ENCODE data around the gene CCL3.
A peak's percentile ranks its signal among the peaks of the same experiment; 100 is the strongest.
"Not testable (repeated sequence)": the region's sequence is repeated elsewhere in the genome, so short reads cannot be mapped to it uniquely, and the experiment has no call there.

The CCL3 gene

GRCh38 chr17:36086791-36087190 lies 3.2 kb downstream of the CCL3 start:
- POLR2A ChIA-PET: no interaction called here
- no peaks in the 10 kb centered on the region for H3K4me1 ChIP-seq (ENCODE audit: control insufficient read depth, insufficient read depth, low read length)
- H3K9me3 ChIP-seq (ENCODE audit: control insufficient read depth, insufficient read depth, low read depth, low read length): no peaks in the 10 kb centered on the region
- H3K27ac ChIP-seq (ENCODE audit: extremely low read depth, low read depth, low read length): no peak overlapping the region
- TF ChIP-seq ZNF558 (tag by site-specific recombination; IDR thresholded peaks at IDR 0.05) (no peak), ZNF639 (tag by site-specific recombination; IDR thresholded peaks at IDR 0.05) (no peak), ZNF701 (tag by site-specific recombination; IDR thresholded peaks at IDR 0.05) (no peak), ZXDB (tag by site-specific recombination; IDR thresholded peaks at IDR 0.05) (no peak), SETDB1 (IDR thresholded peaks at IDR 0.05; ENCODE audit: insufficient read length, low read length) (no peak), ZNF37A (tag by site-specific recombination; IDR thresholded peaks at IDR 0.05) (no peak), YY1 (tag by site-specific recombination; IDR thresholded peaks at IDR 0.05) (no peak), ZNF510 (tag by site-specific recombination; IDR thresholded peaks at IDR 0.05; ENCODE audit: insufficient replicate concordance) (no peak), ZNF76 (tag by site-specific recombination; IDR thresholded peaks at IDR 0.05; ENCODE audit: borderline replicate concordance, low read depth) (no peak), ZFP41 (tag by site-specific recombination; IDR thresholded peaks at IDR 0.05; ENCODE audit: borderline replicate concordance) (no peak), ZNF362 (tag by site-specific recombination; IDR thresholded peaks at IDR 0.05) (no peak), ZNF670 (tag by site-specific recombination; IDR thresholded peaks at IDR 0.05; ENCODE audit: low read depth) (no peak), BCL11B (tag by site-specific recombination; IDR thresholded peaks at IDR 0.05; ENCODE audit: low read depth) (no peak), GLIS2 (tag by site-specific recombination; IDR thresholded peaks at IDR 0.05) (no peak), ZSCAN30 (tag by site-specific recombination; IDR thresholded peaks at IDR 0.05) (no peak), OVOL3 (tag by site-specific recombination; IDR thresholded peaks at IDR 0.05) (no peak), ZNF155 (tag by site-specific recombination; IDR thresholded peaks at IDR 0.05) (no peak), ZNF621 (tag by site-specific recombination; IDR thresholded peaks at IDR 0.05) (no peak), ZNF274 (IDR thresholded peaks at IDR 0.05; ENCODE audit: low read length) (no peak), ZNF274 (tag by site-specific recombination; IDR thresholded peaks at IDR 0.05; ENCODE audit: borderline replicate concordance) (no peak)
- TF ChIP-seq, protein P1, sequence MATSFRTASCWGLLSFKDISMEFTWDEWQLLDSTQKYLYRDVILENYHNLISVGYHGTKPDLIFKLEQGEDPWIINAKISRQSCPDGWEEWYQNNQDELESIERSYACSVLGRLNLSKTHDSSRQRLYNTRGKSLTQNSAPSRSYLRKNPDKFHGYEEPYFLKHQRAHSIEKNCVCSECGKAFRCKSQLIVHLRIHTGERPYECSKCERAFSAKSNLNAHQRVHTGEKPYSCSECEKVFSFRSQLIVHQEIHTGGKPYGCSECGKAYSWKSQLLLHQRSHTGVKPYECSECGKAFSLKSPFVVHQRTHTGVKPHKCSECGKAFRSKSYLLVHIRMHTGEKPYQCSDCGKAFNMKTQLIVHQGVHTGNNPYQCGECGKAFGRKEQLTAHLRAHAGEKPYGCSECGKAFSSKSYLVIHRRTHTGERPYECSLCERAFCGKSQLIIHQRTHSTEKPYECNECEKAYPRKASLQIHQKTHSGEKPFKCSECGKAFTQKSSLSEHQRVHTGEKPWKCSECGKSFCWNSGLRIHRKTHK (tag by site-specific recombination; IDR thresholded peaks at IDR 0.05): no peak
- CTCF ChIA-PET: interaction anchor here (0.5 to 2.2 kb wide), 6 partner anchors 14 to 118 kb away, joined by 3 to 13 read pairs (median 4); no protein-coding TSS in a partner anchor
- no peaks in the 10 kb centered on the region for H3K36me3 ChIP-seq (ENCODE audit: control insufficient read depth in 2 of 2, insufficient read depth in 1 of 2, low read length in 2 of 2)
- no peak overlapping the region for H3K4me3 ChIP-seq (ENCODE audit: low read depth, low read length)

- TF ChIP-seq, protein P2, sequence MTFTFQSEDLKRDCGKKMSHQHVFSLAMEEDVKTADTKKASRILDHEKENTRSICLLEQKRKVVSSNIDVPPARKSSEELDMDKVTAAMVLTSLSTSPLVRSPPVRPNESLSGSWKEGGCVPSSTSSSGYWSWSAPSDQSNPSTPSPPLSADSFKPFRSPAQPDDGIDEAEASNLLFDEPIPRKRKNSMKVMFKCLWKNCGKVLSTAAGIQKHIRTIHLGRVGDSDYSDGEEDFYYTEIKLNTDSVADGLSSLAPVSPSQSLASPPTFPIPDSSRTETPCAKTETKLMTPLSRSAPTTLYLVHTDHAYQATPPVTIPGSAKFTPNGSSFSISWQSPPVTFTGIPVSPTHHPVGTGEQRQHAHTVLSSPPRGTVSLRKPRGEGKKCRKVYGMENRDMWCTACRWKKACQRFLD (tag by site-specific recombination; IDR thresholded peaks at IDR 0.05): no peak
- 0 out of 2 replicates have a peak, but pooled peaks have one; percentile 30 for TF ChIP-seq ZNF335 (tag by site-specific recombination; conservative IDR thresholded peaks at IDR 0.05)
- Histone ChIP-seq H3K9me3 (ENCODE audit: control insufficient read depth, insufficient read depth, low read depth, low read length) (no peaks in the 10 kb centered on the region), H3K27ac (ENCODE audit: extremely low read depth, low read depth, low read length) (no peak overlapping the region), H3K4me1 (ENCODE audit: control insufficient read depth, insufficient read depth, low read length) (no peaks in the 10 kb centered on the region), H3K36me3 (ENCODE audit: control insufficient read depth in 2 of 2, insufficient read depth in 1 of 2, low read length in 2 of 2) (no peaks in the 10 kb centered on the region), H3K4me3 (ENCODE audit: low read depth, low read length) (no peak overlapping the region)
- POLR2A ChIA-PET: no interaction called here
- CTCF ChIA-PET: interaction anchor here (1.0 to 2.2 kb wide), 4 partner anchors 13 to 110 kb away, joined by 4 to 13 read pairs (median 6); no protein-coding TSS in a partner anchor
Observed at GRCh38 chr17:36085765-36086164, 4.2 kb downstream of the CCL3 start.

GRCh38 chr17:36083691-36084090 lies 6.3 kb downstream of the CCL3 start:
- POLR2A ChIA-PET; H3K36me3 ChIP-seq (ENCODE audit: control insufficient read depth in 2 of 2, insufficient read depth in 1 of 2, low read length in 2 of 2); H3K9me3 ChIP-seq (ENCODE audit: control insufficient read depth, insufficient read depth, low read depth, low read length); H3K27ac ChIP-seq (ENCODE audit: extremely low read depth, low read depth, low read length); H3K4me1 ChIP-seq (ENCODE audit: control insufficient read depth, insufficient read depth, low read length); H3K4me3 ChIP-seq (ENCODE audit: low read depth, low read length): not testable (repeated sequence)
- CTCF ChIA-PET: interaction anchor here (0.6 to 1.1 kb wide), 2 partner anchors 65 to 141 kb away, joined by 3 to 4 read pairs; no protein-coding TSS in a partner anchor

Data from HEK293 (cell line).